HCT116 (cell line): ENCODE measurements around the gene TCIRG1. TPM values are rescaled to one million over a fixed set of nuclear protein-coding genes. Genes with fewer than 3 reads are reported as not detected.

Experiments
- ATAC-seq: fragments of 200-7000 bp; cut with Tn5 transposase; 2 replicates; pipeline ENCODE4 v1.9.1; 2020; ENCODE audit warnings: mild to moderate bottlenecking, moderate library complexity
- BruUV-seq: library from RNA; stranded (reverse); fragments of 400-500 nt; replicated peaks from 2 replicates; lab custom pipeline; 2021; lab: Mats Ljungman, UMichigan
- CTCF ChIA-PET: fragments of 300-600 bp; sonication (Branson Sonifier 250); formaldehyde crosslinking; loops from one replicate; lab custom pipeline; 2021; ENCODE audit warnings: antibody characterized with exemption; lab: Charles Lee
- POLR2A ChIA-PET: fragments of 300-600, 350-600 bp; sonication (Branson Sonifier 250); formaldehyde crosslinking; loops from one replicate; lab custom pipeline; 2021; ENCODE audit warnings: antibody characterized with exemption; lab: Charles Lee
- RAD21 ChIA-PET, 2 experiments: fragments of 300-600 bp; sonication (Branson Sonifier 250); formaldehyde crosslinking; loops; one replicate each; lab custom pipeline; 2023; ENCODE audit warnings: low total read pairs in 2 of 2; ENCODE audit not compliant: uncharacterized antibody in 2 of 2, unreplicated experiment in 2 of 2, low non-redundant PET in 1 of 2; lab: Charles Lee
- DNase-seq: peaks from one replicate; pipeline ENCODE4 v3.0.0-alpha.2; 2010; ENCODE audit warnings: low read depth, low spot score
- H2AFZ ChIP-seq: fragments of 200-600 bp; shearing (Covaris generic), sonication (generic); 2 replicates; pipeline ENCODE4 v1.6.1; 2017; ENCODE audit warnings: low read depth, mixed run types, mixed read lengths, antibody characterized with exemption, low read length; ENCODE audit not compliant: poor library complexity, severe bottlenecking
- H3K27ac ChIP-seq: 2 replicates; pipeline ENCODE4 v1.5.1; 2012; ENCODE audit warnings: low read depth, low read length
- H3K27me3 ChIP-seq: fragments of 200-600 bp; sonication (generic); 2 replicates; pipeline ENCODE4 v1.6.1; 2016; ENCODE audit warnings: mixed run types, low read length, mixed read lengths; ENCODE audit not compliant: insufficient read depth
- H3K36me3 ChIP-seq, 2 experiments: fragments of 200-500 bp in 1 of 2; fragments of 200-600 bp in 1 of 2; sonication (Bioruptor generic) in 1 of 2; sonication (generic) in 1 of 2; 2 replicates each; pipeline versions ENCODE4 v1.5.1 to v1.6.1; 2014 to 2016; ENCODE audit warnings: low read length in 2 of 2, inconsistent platforms in 1 of 2, mixed read lengths in 1 of 2, mixed run types in 1 of 2; ENCODE audit not compliant: insufficient read depth in 2 of 2, control insufficient read depth in 1 of 2
- H3K4me1 ChIP-seq, 2 experiments: fragments of 200-600 bp in 1 of 2; sonication (generic) in 1 of 2; 2 replicates each; pipeline versions ENCODE4 v1.5.1 to v1.6.1; 2012 to 2017; ENCODE audit warnings: low read length in 2 of 2, inconsistent platforms in 1 of 2, mild to moderate bottlenecking in 1 of 2, mixed read lengths in 1 of 2, mixed run types in 1 of 2, moderate library complexity in 1 of 2; ENCODE audit not compliant: insufficient read depth in 2 of 2, control insufficient read depth in 1 of 2
- H3K4me2 ChIP-seq: fragments of 200-600 bp; sonication (generic); 2 replicates; pipeline ENCODE4 v1.6.1; 2017; ENCODE audit warnings: mixed run types, low read length, mixed read lengths
- H3K4me3 ChIP-seq, 2 experiments: fragments of 200-600 bp in 1 of 2; sonication (generic) in 1 of 2; replicated peaks in 1 of 2; 2 replicates each; pipeline ENCODE4 v1.5.1; 2011 to 2016; ENCODE audit warnings: low read length in 2 of 2, control low read depth in 1 of 2, low read depth in 1 of 2, mild to moderate bottlenecking in 1 of 2, mixed read lengths in 1 of 2, mixed run types in 1 of 2
- H3K79me2 ChIP-seq: fragments of 200-600 bp; sonication (generic); 2 replicates; pipeline ENCODE4 v1.6.1; 2017; ENCODE audit warnings: mild to moderate bottlenecking, mixed run types, low read length, moderate library complexity, mixed read lengths; ENCODE audit not compliant: insufficient read depth
- H3K9ac ChIP-seq: fragments of 200-600 bp; sonication (generic); 2 replicates; pipeline ENCODE4 v1.6.1; 2016; ENCODE audit warnings: low read length, mixed read lengths
- H3K9me2 ChIP-seq: fragments of 200-600 bp; sonication (generic), shearing (Covaris generic); 2 replicates; pipeline ENCODE4 v1.6.1; 2017; ENCODE audit warnings: mixed run types, mild to moderate bottlenecking, moderate library complexity; ENCODE audit not compliant: insufficient read depth
- H3K9me3 ChIP-seq, 2 experiments: fragments of 200-500 bp in 1 of 2; fragments of 200-600 bp in 1 of 2; sonication (Bioruptor generic) in 1 of 2; sonication (generic) in 1 of 2; 2 replicates each; pipeline ENCODE4 v1.6.1; 2014 to 2017; ENCODE audit warnings: low read length in 2 of 2, mixed read lengths in 2 of 2, inconsistent platforms in 1 of 2, low read depth in 1 of 2, mild to moderate bottlenecking in 1 of 2, mixed run types in 1 of 2, moderate library complexity in 1 of 2; ENCODE audit not compliant: control insufficient read depth in 1 of 2, insufficient read depth in 1 of 2
- H4K20me1 ChIP-seq: fragments of 200-600 bp; sonication (generic), shearing (Covaris generic); 2 replicates; pipeline ENCODE4 v1.6.1; 2017; ENCODE audit warnings: mixed run types, mild to moderate bottlenecking, moderate library complexity; ENCODE audit not compliant: insufficient read depth
- CBX3 ChIP-seq: IDR thresholded peaks from 2 replicates; pipeline ENCODE4 v1.6.1; 2012; ENCODE audit warnings: low read depth
- CEBPB ChIP-seq: IDR thresholded peaks from 2 replicates; pipeline ENCODE4 v1.6.1; 2012; ENCODE audit warnings: low read depth
- FOSL1 ChIP-seq: IDR thresholded peaks from 2 replicates; pipeline ENCODE4 v1.6.1; 2012; ENCODE audit warnings: low read depth
- POLR2A ChIP-seq: IDR thresholded peaks from 2 replicates; pipeline ENCODE4 v1.7.0; 2011; ENCODE audit warnings: borderline replicate concordance; ENCODE audit not compliant: insufficient read depth, insufficient read length; ENCODE audit errors: extremely low read depth
- POLR2AphosphoS5 ChIP-seq: IDR thresholded peaks from 2 replicates; pipeline ENCODE4 v1.6.1; 2011; ENCODE audit warnings: mild to moderate bottlenecking, low read depth, low read length, moderate library complexity
- REST ChIP-seq: IDR thresholded peaks from 2 replicates; pipeline ENCODE4 v1.6.1; 2012; ENCODE audit warnings: low read depth
- SIN3A ChIP-seq: IDR thresholded peaks from 2 replicates; pipeline ENCODE4 v1.6.1; 2012; ENCODE audit warnings: low read depth
- YY1 ChIP-seq: IDR thresholded peaks from 2 replicates; pipeline ENCODE4 v1.6.1; 2011; ENCODE audit warnings: low read length, low read depth, moderate library complexity, mild to moderate bottlenecking; ENCODE audit not compliant: insufficient replicate concordance; ENCODE audit errors: extremely low read depth
- ZFX ChIP-seq: fragments of 450-650 bp; IDR thresholded peaks from 2 replicates; pipeline ENCODE4 v1.6.1; 2017
- ZNF274 ChIP-seq: fragments of 200-500 bp; sonication (Bioruptor generic); IDR thresholded peaks from 2 replicates; pipeline ENCODE4 v1.6.1; 2014; ENCODE audit warnings: mild to moderate bottlenecking, low read depth, low read length, inconsistent platforms
- intact Hi-C: fragments of 100-400 bp; cut with micrococcal nuclease; formaldehyde crosslinking; loops from 2 replicates; pipeline ENCODE4 v1.10.0; 2022
- total RNA-seq: library from RNA; stranded (reverse); gene quantifications from one replicate; pipeline ENCODE4 v1.2.1, GENCODE V29; 2021; ENCODE audit not compliant: unreplicated experiment
- TF ChIP-seq, protein P1 (sequence below): IDR thresholded peaks from 2 replicates; pipeline ENCODE4 v1.6.1; 2012
- TF ChIP-seq, protein P2 (sequence below): IDR thresholded peaks from 2 replicates; pipeline ENCODE4 v1.6.1; 2012
- TF ChIP-seq, protein P3 (sequence below), 3 experiments: fragments of 200-600 bp in 1 of 3; sonication (generic) in 1 of 3; IDR thresholded peaks in 2 of 3; conservative IDR thresholded peaks in 1 of 3; 2 replicates each; pipeline ENCODE4 v1.5.1; 2012 to 2017; ENCODE audit warnings: low read depth in 2 of 3, low read length in 2 of 3, antibody characterized with exemption in 1 of 3, borderline replicate concordance in 1 of 3, control low read depth in 1 of 3, mild to moderate bottlenecking in 1 of 3, mixed read lengths in 1 of 3, mixed run types in 1 of 3, moderate library complexity in 1 of 3; ENCODE audit not compliant: insufficient read depth in 1 of 3

The TCIRG1 gene
- total RNA-seq, 1 experiment from 2014 or later = 101 TPM

DNA sequence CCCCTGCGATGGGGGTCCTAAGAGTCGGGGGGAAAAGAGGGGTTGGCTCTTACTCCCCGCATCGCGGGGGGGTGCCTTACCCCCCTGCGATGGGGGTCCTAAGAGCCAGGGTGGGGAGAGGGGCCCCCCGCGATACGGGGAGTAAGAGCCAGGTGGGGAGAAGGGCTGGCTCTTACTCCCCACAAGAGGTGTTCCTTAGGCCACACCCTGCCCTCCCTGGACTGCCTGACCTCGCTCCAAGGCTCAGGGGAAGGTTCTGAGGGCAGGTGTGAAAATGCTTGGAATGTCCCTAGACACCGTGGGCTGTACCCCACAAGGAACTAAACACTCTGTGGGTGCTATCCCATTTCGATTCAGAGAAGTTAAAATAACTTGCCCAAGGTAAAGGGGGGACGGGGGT lies 42.8 kb upstream of the TCIRG1 start (continued):
- no peak for TF ChIP-seq POLR2A
- no peak for TF ChIP-seq YY1
- no peak for TF ChIP-seq ZNF274
- TF ChIP-seq, protein P1, sequence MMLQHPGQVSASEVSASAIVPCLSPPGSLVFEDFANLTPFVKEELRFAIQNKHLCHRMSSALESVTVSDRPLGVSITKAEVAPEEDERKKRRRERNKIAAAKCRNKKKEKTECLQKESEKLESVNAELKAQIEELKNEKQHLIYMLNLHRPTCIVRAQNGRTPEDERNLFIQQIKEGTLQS = no peak
- TF ChIP-seq, protein P2, sequence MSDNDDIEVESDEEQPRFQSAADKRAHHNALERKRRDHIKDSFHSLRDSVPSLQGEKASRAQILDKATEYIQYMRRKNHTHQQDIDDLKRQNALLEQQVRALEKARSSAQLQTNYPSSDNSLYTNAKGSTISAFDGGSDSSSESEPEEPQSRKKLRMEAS = no peak
- TF ChIP-seq CEBPB = no peak
- TF ChIP-seq SIN3A = no peak
- TF ChIP-seq CBX3 = no peak

DNA sequence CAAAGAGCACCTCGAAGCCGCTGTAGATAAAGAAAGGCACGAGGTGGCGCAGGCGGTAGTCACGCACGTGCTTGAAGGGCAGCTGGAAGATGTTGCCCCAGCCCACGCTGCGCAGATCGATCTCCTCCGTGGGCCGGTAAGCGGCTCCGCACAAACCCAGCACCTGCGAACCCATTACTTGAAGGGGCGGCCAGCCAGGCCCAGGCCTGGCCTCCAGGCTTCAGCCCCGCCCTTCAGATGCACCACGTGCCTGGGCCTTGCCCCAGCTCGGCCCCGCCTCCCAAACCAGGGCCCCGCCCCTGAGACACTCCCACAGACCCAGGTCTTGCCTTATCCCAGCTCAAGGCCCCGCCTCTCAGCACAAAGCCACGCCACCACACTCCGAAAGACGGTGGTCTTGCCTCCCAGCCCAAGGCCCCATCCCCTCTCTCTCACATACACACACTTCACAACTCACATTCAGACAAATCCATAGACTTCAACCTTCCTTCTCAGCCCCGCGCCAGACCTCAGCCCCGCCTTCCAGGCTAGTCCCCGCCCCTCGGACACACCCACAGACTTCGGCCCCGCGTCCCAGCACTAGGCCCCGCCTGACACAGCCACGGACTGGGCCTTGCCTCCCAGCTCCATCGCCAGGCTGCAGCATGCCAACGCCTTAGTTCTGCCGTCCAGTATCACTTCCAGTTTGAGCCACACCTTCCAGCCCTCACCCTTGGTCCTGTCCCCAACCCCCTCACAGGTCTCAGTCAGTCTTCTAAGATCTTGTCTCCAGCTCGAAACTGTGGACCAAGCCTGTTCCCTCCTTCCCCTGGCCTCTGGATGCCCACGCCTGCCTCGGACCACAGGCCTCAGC lies 42.0 kb upstream of the TCIRG1 start:
- Histone ChIP-seq H3K4me1 (peaks cover 13 to 25% of the 10 kb centered on the region in 2 experiments; a peak in 3 of 4 replicates), H3K9me3 (no peaks in the 10 kb centered on the region), H3K27me3 (no peaks in the 10 kb centered on the region), H2AFZ (no peak overlapping the region), H4K20me1 (no peaks in the 10 kb centered on the region), H3K27ac (peak overlapping the region; percentile 46), H3K4me3 (peak overlapping the region; percentile 27 to 45), H3K9me2 (no peaks in the 10 kb centered on the region), H3K9ac (peak overlapping the region; percentile 49), H3K4me2 (peak overlapping the region; percentile 89), H3K79me2 (no peaks in the 10 kb centered on the region), H3K36me3 (no peaks in the 10 kb centered on the region)
- no TSS peak for BruUV-seq
- peak; percentile 89 for DNase-seq
- peak; percentile 96 for ATAC-seq
- intact Hi-C loops = loop anchor here (10.0 kb wide), 1 partner anchor 142 kb away; no protein-coding TSS in a partner anchor
- TF ChIP-seq ZFX = peak; percentile 18; the same call in 1 of the 2 replicates
- TF ChIP-seq POLR2AphosphoS5 = peak; percentile 46; the same call in 1 of the 2 replicates
- TF ChIP-seq, protein P3, sequence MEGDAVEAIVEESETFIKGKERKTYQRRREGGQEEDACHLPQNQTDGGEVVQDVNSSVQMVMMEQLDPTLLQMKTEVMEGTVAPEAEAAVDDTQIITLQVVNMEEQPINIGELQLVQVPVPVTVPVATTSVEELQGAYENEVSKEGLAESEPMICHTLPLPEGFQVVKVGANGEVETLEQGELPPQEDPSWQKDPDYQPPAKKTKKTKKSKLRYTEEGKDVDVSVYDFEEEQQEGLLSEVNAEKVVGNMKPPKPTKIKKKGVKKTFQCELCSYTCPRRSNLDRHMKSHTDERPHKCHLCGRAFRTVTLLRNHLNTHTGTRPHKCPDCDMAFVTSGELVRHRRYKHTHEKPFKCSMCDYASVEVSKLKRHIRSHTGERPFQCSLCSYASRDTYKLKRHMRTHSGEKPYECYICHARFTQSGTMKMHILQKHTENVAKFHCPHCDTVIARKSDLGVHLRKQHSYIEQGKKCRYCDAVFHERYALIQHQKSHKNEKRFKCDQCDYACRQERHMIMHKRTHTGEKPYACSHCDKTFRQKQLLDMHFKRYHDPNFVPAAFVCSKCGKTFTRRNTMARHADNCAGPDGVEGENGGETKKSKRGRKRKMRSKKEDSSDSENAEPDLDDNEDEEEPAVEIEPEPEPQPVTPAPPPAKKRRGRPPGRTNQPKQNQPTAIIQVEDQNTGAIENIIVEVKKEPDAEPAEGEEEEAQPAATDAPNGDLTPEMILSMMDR (IDR thresholded peaks at IDR 0.05 in 2 of 3, conservative IDR thresholded peaks at IDR 0.05 in 1 of 3; ENCODE audit: borderline replicate concordance in 1 of 3, insufficient read depth in 1 of 3, low read depth in 2 of 3, low read length in 2 of 3) = no peak
- TF ChIP-seq FOSL1 = no peak
- TF ChIP-seq POLR2A = peak; percentile 29
- TF ChIP-seq, protein P1 = no peak
- TF ChIP-seq REST = no peak
- ChIA-PET RAD21 (interaction anchor here in 1 of 2 experiments (0.9 kb wide), 1 partner anchor 149 kb away, joined by 5 read pairs; no protein-coding TSS in a partner anchor), CTCF (interaction anchor here (0.7 to 1.4 kb wide), 4 partner anchors 14 to 212 kb away, joined by 3 to 10 read pairs (median 3); no protein-coding TSS in a partner anchor), POLR2A (interaction anchor here (1.4 kb wide), 1 partner anchor 13 kb away, joined by 9 read pairs; the partner anchor contains the start of gene ALDH3B1)
